PC-3 (cell line): ENCODE data around the gene KCNE1.
"Not testable (repeated sequence)": the region's sequence is repeated elsewhere in the genome, so short reads cannot be mapped to it uniquely, and the experiment has no call there.

Source experiments
- CTCF ChIP-seq: fragments of 300-600 bp; sonication (generic); conservative IDR thresholded peaks from 2 replicates; pipeline ENCODE4 v1.5.1; 2017; ENCODE audit warnings: antibody characterized with exemption, low read depth, mild to moderate bottlenecking, low read length
- EZH2 ChIP-seq: fragments of 300-600 bp; sonication (generic); IDR thresholded peaks from one replicate; pipeline ENCODE4 v1.6.1; 2017; ENCODE audit warnings: antibody characterized with exemption, mild to moderate bottlenecking, low read length; ENCODE audit not compliant: unreplicated experiment
- EZH2phosphoT487 ChIP-seq: fragments of 300-600 bp; sonication (generic); IDR thresholded peaks from 2 replicates; pipeline ENCODE4 v1.6.1; 2018; ENCODE audit warnings: mild to moderate bottlenecking, antibody characterized with exemption, low read length, borderline replicate concordance

- TF ChIP-seq CTCF, EZH2, EZH2phosphoT487: not testable (repeated sequence)
These were observed 111.5 kb downstream of the KCNE1 start for GRCh38 chr21:34400522-34400921.
